ENCODE data around the gene NEK5. TPM values are rescaled to one million over a fixed set of nuclear protein-coding genes. Genes with fewer than 3 reads are reported as not detected.

The NEK5 gene
- polyA plus RNA-seq, 3 donors: 0.07 TPM; not detected in 2

GRCh38 chr13:52118095-52118494 lies 10.8 kb downstream of the NEK5 start:
- Histone ChIP-seq H3K27me3 (ENCODE audit: control insufficient read depth in 2 of 2, insufficient read depth in 2 of 2, low read length in 2 of 2) (peaks cover 0 to 3% of the 10 kb centered on the region in 2 donors), H3K4me3 (replicated peaks in 1 of 3; ENCODE audit: low read depth in 2 of 3, low read length in 3 of 3) (no peak overlapping the region), H3K36me3 (replicated peaks in 1 of 2; ENCODE audit: control insufficient read depth in 1 of 2, insufficient read depth in 2 of 2, low read length in 2 of 2) (no peaks in the 10 kb centered on the region), H4K20me1 (ENCODE audit: insufficient read depth, low read length) (no peaks in the 10 kb centered on the region), H3K4me2 (replicated peaks; ENCODE audit: extremely low read depth, low read length, poor library complexity, severe bottlenecking) (no peak overlapping the region), H3K9me3 (replicated peaks in 1 of 2; ENCODE audit: control insufficient read depth in 1 of 2, insufficient read depth in 1 of 2, low read length in 2 of 2) (no peaks in the 10 kb centered on the region), H3K79me2 (ENCODE audit: insufficient read depth, low read length) (no peaks in the 10 kb centered on the region), H3K9ac (ENCODE audit: insufficient read depth, low read length, poor library complexity, severe bottlenecking) (no peak overlapping the region), H3K4me1 (ENCODE audit: control insufficient read depth in 1 of 2, insufficient read depth in 2 of 2, low read length in 2 of 2) (no peaks in the 10 kb centered on the region), H2AFZ (ENCODE audit: insufficient read depth, low read depth, low read length, poor library complexity, severe bottlenecking) (no peak overlapping the region), H3K27ac (ENCODE audit: low read depth in 1 of 2, low read length in 2 of 2) (no peak overlapping the region)
- H3K4me1 Mint-ChIP-seq: no peaks in the 10 kb centered on the region
- intact Hi-C loops (cut with micrococcal nuclease): no loop called here
- H3K4me3 Mint-ChIP-seq: no peak overlapping the region
- no peak for DNase-seq
- TF ChIP-seq CTCF (IDR thresholded peaks at IDR 0.05): no peak
- no peaks in the 10 kb centered on the region for H3K36me3 Mint-ChIP-seq
- H3K9me3 Mint-ChIP-seq: no peaks in the 10 kb centered on the region
- no peak overlapping the region for H3K27ac Mint-ChIP-seq
- no CpG with 5 or more reads among the region's 2 CpGs for WGBS (ENCODE audit: insufficient coverage)
- H3K27me3 Mint-ChIP-seq (ENCODE audit: low read depth in 3 of 3): peaks cover 2 to 6% (median 3%) of the 10 kb centered on the region in 3 donors

- no peak overlapping the region for H3K9ac ChIP-seq (ENCODE audit: insufficient read depth, low read length, poor library complexity, severe bottlenecking)
- H3K4me1 Mint-ChIP-seq: no peaks in the 10 kb centered on the region
- no peak overlapping the region for H3K27ac ChIP-seq (ENCODE audit: low read depth in 1 of 2, low read length in 2 of 2)
- TF ChIP-seq CTCF (IDR thresholded peaks at IDR 0.05): no peak
- H3K4me3 Mint-ChIP-seq: no peak overlapping the region
- no peak for DNase-seq
- H3K4me3 ChIP-seq (replicated peaks in 1 of 3; ENCODE audit: low read depth in 2 of 3, low read length in 3 of 3): no peak overlapping the region
- H3K9me3 Mint-ChIP-seq: no peaks in the 10 kb centered on the region
- no peaks in the 10 kb centered on the region for H3K4me1 ChIP-seq (ENCODE audit: control insufficient read depth in 1 of 2, insufficient read depth in 2 of 2, low read length in 2 of 2)
- H3K36me3 Mint-ChIP-seq: no peaks in the 10 kb centered on the region
- no peaks in the 10 kb centered on the region for H3K36me3 ChIP-seq (replicated peaks in 1 of 2; ENCODE audit: control insufficient read depth in 1 of 2, insufficient read depth in 2 of 2, low read length in 2 of 2)
- peaks cover 0 to 6% (median 2%) of the 10 kb centered on the region in 3 donors for H3K27me3 Mint-ChIP-seq (ENCODE audit: low read depth in 3 of 3)
- H3K9me3 ChIP-seq (replicated peaks in 1 of 2; ENCODE audit: control insufficient read depth in 1 of 2, insufficient read depth in 1 of 2, low read length in 2 of 2): no peaks in the 10 kb centered on the region
- no peaks in the 10 kb centered on the region for H3K27me3 ChIP-seq (ENCODE audit: control insufficient read depth in 2 of 2, insufficient read depth in 2 of 2, low read length in 2 of 2)
- H4K20me1 ChIP-seq (ENCODE audit: insufficient read depth, low read length): no peaks in the 10 kb centered on the region
- intact Hi-C loops (cut with micrococcal nuclease): no loop called here
- no peaks in the 10 kb centered on the region for H3K79me2 ChIP-seq (ENCODE audit: insufficient read depth, low read length)
- H2AFZ ChIP-seq (ENCODE audit: insufficient read depth, low read depth, low read length, poor library complexity, severe bottlenecking): no peak overlapping the region
- no peak overlapping the region for H3K27ac Mint-ChIP-seq
- no CpG with 5 or more reads among the region's 1 CpG for WGBS (ENCODE audit: insufficient coverage)
- no peak overlapping the region for H3K4me2 ChIP-seq (replicated peaks; ENCODE audit: extremely low read depth, low read length, poor library complexity, severe bottlenecking)
Observed at GRCh38 chr13:52112591-52112990, 16.3 kb downstream of the NEK5 start.
